Spleen (tissue), 11 donors: ENCODE data around the gene ST8SIA6. TPM values are rescaled to one million over a fixed set of nuclear protein-coding genes. Genes with fewer than 3 reads are reported as not detected.
A peak's percentile ranks its signal among the peaks of the same experiment; 100 is the strongest.
"Not testable (repeated sequence)": the region's sequence is repeated elsewhere in the genome, so short reads cannot be mapped to it uniquely, and the experiment has no call there.

Experiments
- DNase-seq: peaks from one replicate; pipeline ENCODE4 v3.0.0-alpha.2; 2020
- H3K27ac ChIP-seq, 8 donors: fragments of 200-600 bp; sonication (generic) in 7 of 8; 1 replicate in 4 of 8; 2 replicates in 4 of 8; pipeline versions ENCODE4 v1.5.0 to v1.8.0; 2016 to 2021; ENCODE audit warnings: inconsistent platforms in 4 of 8, mild to moderate bottlenecking in 4 of 8, moderate library complexity in 1 of 8
- H3K27me3 ChIP-seq, 7 donors: fragments of 200-600 bp; sonication (generic) in 6 of 7; replicated peaks in 1 of 7; 1 replicate in 4 of 7; 2 replicates in 3 of 7; pipeline versions ENCODE4 v1.5.0 to v1.8.0; 2016 to 2021; ENCODE audit warnings: inconsistent platforms in 3 of 7, mild to moderate bottlenecking in 1 of 7
- H3K36me3 ChIP-seq, 6 donors: fragments of 200-600 bp; sonication (generic) in 5 of 6; 1 replicate in 4 of 6; 2 replicates in 2 of 6; pipeline versions ENCODE4 v1.5.0 to v1.8.0; 2016 to 2021; ENCODE audit warnings: inconsistent platforms in 2 of 6
- H3K4me1 ChIP-seq, 6 donors: fragments of 200-600 bp; sonication (generic) in 5 of 6; 1 replicate in 3 of 6; 2 replicates in 3 of 6; pipeline versions ENCODE4 v1.5.0 to v1.8.0; 2016 to 2021; ENCODE audit warnings: inconsistent platforms in 3 of 6
- H3K4me3 ChIP-seq, 8 donors: fragments of 200-600 bp; sonication (generic) in 7 of 8; 1 replicate in 4 of 8; 2 replicates in 4 of 8; pipeline versions ENCODE4 v1.5.0 to v1.8.0; 2016 to 2021; ENCODE audit warnings: inconsistent platforms in 4 of 8, mild to moderate bottlenecking in 4 of 8, moderate library complexity in 2 of 8
- H3K9me3 ChIP-seq, 8 donors: fragments of 200-600 bp; sonication (generic) in 7 of 8; 1 replicate in 4 of 8; 2 replicates in 4 of 8; pipeline versions ENCODE4 v1.5.0 to v1.8.0; 2016 to 2021; ENCODE audit warnings: inconsistent platforms in 4 of 8
- CTCF ChIP-seq, 11 experiments: fragments of 200-600 bp in 7 of 11; fragments of 450-650 bp in 4 of 11; sonication (generic) in 4 of 11; IDR thresholded peaks in 8 of 11; conservative IDR thresholded peaks in 3 of 11; 1 replicate in 7 of 11; 2 replicates in 4 of 11; pipeline versions ENCODE4 v1.4.0 to v1.8.0; 2016 to 2021; ENCODE audit warnings: antibody characterized with exemption in 11 of 11, inconsistent platforms in 4 of 11, mild to moderate bottlenecking in 1 of 11
- POLR2A ChIP-seq, 3 donors: fragments of 450-650 bp; IDR thresholded peaks; one replicate each; pipeline ENCODE4 v1.5.1; 2017; ENCODE audit warnings: antibody characterized with exemption in 3 of 3, mild to moderate bottlenecking in 1 of 3
- POLR2AphosphoS5 ChIP-seq, 3 donors: sonication (generic); formaldehyde crosslinking; IDR thresholded peaks; one replicate each; pipeline ENCODE4 v1.5.1; 2017; ENCODE audit warnings: antibody characterized with exemption in 3 of 3
- WGBS, 5 donors: extraction: QIAGEN DNeasy Blood & Tissue Kit in 3 of 5; methylation state at CpG; one replicate each; pipeline versions ENCODE4 v1.1.5 to v1.1.7; 2013 to 2018; 5-methylcytosine and 5-hydroxymethylcytosine counted together
- intact Hi-C: fragments of 100-400 bp; cut with DNase I; formaldehyde crosslinking; loops from one replicate; pipeline ENCODE4 v1.15.0; 2023; ENCODE audit warnings: low total_unique reads
- polyA plus RNA-seq, 3 donors: library from polyadenylated mRNA; stranded (reverse); fragments of 200-250 nt; gene quantifications; one replicate each; pipeline ENCODE4 v1.2.1, GENCODE V29; 2013
- total RNA-seq, 7 donors: library from RNA; depleted of rRNA in 3 of 7; stranded (reverse); fragments of >200 nt in 3 of 7; fragmentation: NEBNext Ultra II Directional in 4 of 7; extraction: Animal tissue kit (Norgen Biotek cat#: 25700) in 4 of 7; gene quantifications; one replicate each; pipeline versions ENCODE4 v1.1.0 to v1.2.1, GENCODE V29; 2016 to 2021
- donor health status: healthy with polysubstance abuse.
- donor health status: DM: no; HTN: no; CAD: no; lungs with moderate emphysema.
- donor health status: DM: no; HTN: no; CAD: no.
- donor health status: Bipolar disorder and iron deficiency.
- donor health status: healthy.
- donor health status: DM: no; HTN: no; CAD: no.
- donor health status: DM: yes; HTN: yes; CAD: no.

Gene ST8SIA6
- total and polyA plus RNA-seq, 10 donors, result 0.02 to 1.2 (median 1.0) TPM; not detected in 3

GRCh38 chr10:17445400-17445998 lies 8.9 kb downstream of the ST8SIA6 start:
- no peak overlapping the region for H3K4me3 ChIP-seq
- no peak overlapping the region for H3K27ac ChIP-seq
- peaks cover 0 to 31% (median 27%) of the 10 kb centered on the region in 8 donors for H3K9me3 ChIP-seq
- 60 to 78% (median 70%) methylated on average over 5 of the region's 5 CpGs for WGBS, 5 donors
- TF ChIP-seq POLR2AphosphoS5 (IDR thresholded peaks at IDR 0.05), result no peak
- no peak for TF ChIP-seq CTCF (IDR thresholded peaks at IDR 0.05 in 8 of 11, conservative IDR thresholded peaks at IDR 0.05 in 3 of 11)
- TF ChIP-seq POLR2A (IDR thresholded peaks at IDR 0.05), result no peak
- peaks cover 0 to 21% (median 8%) of the 10 kb centered on the region in 6 donors for H3K4me1 ChIP-seq
- peaks cover 0 to 28% (median 0%) of the 10 kb centered on the region in 7 donors for H3K27me3 ChIP-seq
- intact Hi-C loops, result no loop called here
- no peak for DNase-seq
- peaks cover 0 to 6% (median 0%) of the 10 kb centered on the region in 6 donors for H3K36me3 ChIP-seq

GRCh38 chr10:17444388-17444714 lies 10.0 kb downstream of the ST8SIA6 start:
- WGBS, 5 donors, result 43 to 66% (median 50%) methylated on average over 2 of the region's 2 CpGs
- Histone ChIP-seq H3K27ac (no peak overlapping the region), H3K9me3 (peaks cover 0 to 24% (median 16%) of the 10 kb centered on the region in 8 donors), H3K27me3 (peaks cover 0 to 24% (median 0%) of the 10 kb centered on the region in 7 donors), H3K4me1 (peaks cover 0 to 21% (median 8%) of the 10 kb centered on the region in 6 donors), H3K4me3 (peak overlapping the region in 1 of 8 donors; percentile 11), H3K36me3 (peaks cover 0 to 2% (median 0%) of the 10 kb centered on the region in 6 donors)
- no peak for TF ChIP-seq CTCF (IDR thresholded peaks at IDR 0.05 in 8 of 11, conservative IDR thresholded peaks at IDR 0.05 in 3 of 11)
- no peak for TF ChIP-seq POLR2A (IDR thresholded peaks at IDR 0.05)
- no peak for TF ChIP-seq POLR2AphosphoS5 (IDR thresholded peaks at IDR 0.05)
- DNase-seq, result no peak
- intact Hi-C loops, result no loop called here

GRCh38 chr10:17443707-17444387 lies 10.5 kb downstream of the ST8SIA6 start:
- Histone ChIP-seq H3K4me1 (peaks cover 0 to 21% (median 8%) of the 10 kb centered on the region in 6 donors), H3K27me3 (peaks cover 0 to 25% (median 0%) of the 10 kb centered on the region in 7 donors), H3K27ac (no peak overlapping the region), H3K36me3 (no peaks in the 10 kb centered on the region), H3K4me3 (peak overlapping the region in 1 of 8 donors; percentile 11), H3K9me3 (peaks cover 0 to 19% (median 11%) of the 10 kb centered on the region in 8 donors)
- DNase-seq, result no peak
- TF ChIP-seq CTCF (IDR thresholded peaks at IDR 0.05 in 8 of 11, conservative IDR thresholded peaks at IDR 0.05 in 3 of 11) (no peak), POLR2AphosphoS5 (IDR thresholded peaks at IDR 0.05) (no peak), POLR2A (IDR thresholded peaks at IDR 0.05) (no peak)
- WGBS, 5 donors, result 20 to 37% (median 26%) methylated on average over 11 of the region's 11 CpGs
- intact Hi-C loops, result no loop called here

GRCh38 chr10:17438583-17438982 lies 15.8 kb downstream of the ST8SIA6 start:
- Histone ChIP-seq H3K27me3 (peaks cover 0 to 20% (median 4%) of the 10 kb centered on the region in 7 donors), H3K27ac (no peak overlapping the region), H3K36me3 (no peaks in the 10 kb centered on the region), H3K4me1 (no peaks in the 10 kb centered on the region), H3K9me3 (no peaks in the 10 kb centered on the region), H3K4me3 (no peak overlapping the region)
- 73 to 93% (median 87%) methylated on average over 1 of the region's 1 CpG for WGBS, 5 donors
- no peak for TF ChIP-seq POLR2AphosphoS5 (IDR thresholded peaks at IDR 0.05)
- no peak for TF ChIP-seq CTCF (IDR thresholded peaks at IDR 0.05 in 8 of 11, conservative IDR thresholded peaks at IDR 0.05 in 3 of 11)
- no peak for TF ChIP-seq POLR2A (IDR thresholded peaks at IDR 0.05)
- no peak for DNase-seq
- intact Hi-C loops, result no loop called here

GRCh38 chr10:17436578-17436977 lies 17.8 kb downstream of the ST8SIA6 start:
- H3K9me3 ChIP-seq, intact Hi-C loops, H3K4me1 ChIP-seq, DNase-seq, H3K4me3 ChIP-seq, H3K36me3 ChIP-seq, H3K27ac ChIP-seq: not testable (repeated sequence)
- peaks cover 0 to 23% (median 5%) of the 10 kb centered on the region in 7 donors for H3K27me3 ChIP-seq
- WGBS, 5 donors, result 82 to 98% (median 95%) methylated on average over 2 of the region's 2 CpGs
